ENCODE measurements around the gene DEF6.
A peak's percentile ranks its signal among the peaks of the same experiment; 100 is the strongest.

Gene DEF6

GRCh38 chr6:35297601-35298481 lies at the start of gene DEF6:
TSS of gene DEF6 (plus strand) at chr6:35297818. CDS start at chr6:35297857, 39 bp downstream.
- TF ChIP-seq POLR2A (IDR thresholded peaks at IDR 0.05; ENCODE audit: low read depth, low read length), result no peak
- DNase-seq (ENCODE audit: insufficient read length, low spot score) (peak; percentile 20), FAIRE-seq (no peak)

- no peak for TF ChIP-seq POLR2A (IDR thresholded peaks at IDR 0.05; ENCODE audit: low read depth, low read length)
- DNase-seq (ENCODE audit: insufficient read length, low spot score) (no peak), FAIRE-seq (no peak)
Observed at GRCh38 chr6:35248300-35248699, 49.3 kb upstream of the DEF6 start.

GRCh38 chr6:35248965-35249364 lies 48.7 kb upstream of the DEF6 start:
- TF ChIP-seq POLR2A (IDR thresholded peaks at IDR 0.05; ENCODE audit: low read depth, low read length), result no peak
- DNase-seq (ENCODE audit: insufficient read length, low spot score), result no peak
- FAIRE-seq, result no peak

- no peak for TF ChIP-seq POLR2A (IDR thresholded peaks at IDR 0.05; ENCODE audit: low read depth, low read length)
- no peak for FAIRE-seq
- DNase-seq (ENCODE audit: insufficient read length, low spot score), result no peak
Observed at GRCh38 chr6:35251949-35252348, 45.7 kb upstream of the DEF6 start.

GRCh38 chr6:35253249-35253648 lies 44.4 kb upstream of the DEF6 start:
- DNase-seq (ENCODE audit: insufficient read length, low spot score), result no peak
- TF ChIP-seq POLR2A (IDR thresholded peaks at IDR 0.05; ENCODE audit: low read depth, low read length), result no peak

GRCh38 chr6:35258336-35258735 lies 39.3 kb upstream of the DEF6 start:
- DNase-seq (ENCODE audit: insufficient read length, low spot score), result no peak
- TF ChIP-seq POLR2A (IDR thresholded peaks at IDR 0.05; ENCODE audit: low read depth, low read length), result no peak

More at GRCh38 chr6:35253249-35253648, 44.4 kb upstream of the DEF6 start:
- no peak for FAIRE-seq

GRCh38 chr6:35258858-35259193 lies 38.8 kb upstream of the DEF6 start:
- DNase-seq (ENCODE audit: insufficient read length, low spot score) (no peak), FAIRE-seq (no peak)
- TF ChIP-seq POLR2A (IDR thresholded peaks at IDR 0.05; ENCODE audit: low read depth, low read length), result no peak

More at GRCh38 chr6:35258336-35258735, 39.3 kb upstream of the DEF6 start:
- no peak for FAIRE-seq

- DNase-seq (ENCODE audit: insufficient read length, low spot score) (peak; percentile 95), FAIRE-seq (peak; percentile 53)
- peak; percentile 55 for TF ChIP-seq POLR2A (IDR thresholded peaks at IDR 0.05; ENCODE audit: low read depth, low read length)
Observed at GRCh38 chr6:35259194-35259947, 38.2 kb upstream of the DEF6 start, which contains the start of gene ZNF76. TSS of gene ZNF76 (plus strand) at chr6:35259735. CDS start at chr6:35281152, 21,417 bp downstream.

GRCh38 chr6:35259948-35260590 lies 37.5 kb upstream of the DEF6 start:
- FAIRE-seq (no peak), DNase-seq (ENCODE audit: insufficient read length, low spot score) (peak; percentile 54)
- no peak for TF ChIP-seq POLR2A (IDR thresholded peaks at IDR 0.05; ENCODE audit: low read depth, low read length)

GRCh38 chr6:35260591-35261570 lies 36.7 kb upstream of the DEF6 start:
- DNase-seq (ENCODE audit: insufficient read length, low spot score) (no peak), FAIRE-seq (no peak)
- TF ChIP-seq POLR2A (IDR thresholded peaks at IDR 0.05; ENCODE audit: low read depth, low read length), result no peak

GRCh38 chr6:35262596-35262995 lies 35.0 kb upstream of the DEF6 start:
- DNase-seq (ENCODE audit: insufficient read length, low spot score) (no peak), FAIRE-seq (no peak)
- no peak for TF ChIP-seq POLR2A (IDR thresholded peaks at IDR 0.05; ENCODE audit: low read depth, low read length)

GRCh38 chr6:35264550-35265274 lies 32.9 kb upstream of the DEF6 start:
- FAIRE-seq (no peak), DNase-seq (ENCODE audit: insufficient read length, low spot score) (no peak)
- no peak for TF ChIP-seq POLR2A (IDR thresholded peaks at IDR 0.05; ENCODE audit: low read depth, low read length)
